Retinal pigment epithelial cell (primary cell): ENCODE results near the gene SLC17A7.
"Not testable (repeated sequence)": the region's sequence is repeated elsewhere in the genome, so short reads cannot be mapped to it uniquely, and the experiment has no call there.

Experiments used
- DNase-seq: peaks from one replicate; pipeline ENCODE4 v3.0.0-alpha.2; 2010; ENCODE audit warnings: low read depth
- H3K4me3 ChIP-seq: 2 replicates; pipeline ENCODE4 v1.5.1; 2011; ENCODE audit warnings: mild to moderate bottlenecking, low read length, control low read depth, moderate library complexity
- TF ChIP-seq, protein P1 (sequence below): conservative IDR thresholded peaks from 2 replicates; pipeline ENCODE4 v1.5.1; 2011; ENCODE audit warnings: low read depth, low read length, control low read depth, inconsistent platforms

Gene SLC17A7

GRCh38 chr19:49468746-49469447, 27.6 kb upstream of the SLC17A7 start:
- no peak overlapping the region for H3K4me3 ChIP-seq
- no peak for DNase-seq
- TF ChIP-seq, protein P1, sequence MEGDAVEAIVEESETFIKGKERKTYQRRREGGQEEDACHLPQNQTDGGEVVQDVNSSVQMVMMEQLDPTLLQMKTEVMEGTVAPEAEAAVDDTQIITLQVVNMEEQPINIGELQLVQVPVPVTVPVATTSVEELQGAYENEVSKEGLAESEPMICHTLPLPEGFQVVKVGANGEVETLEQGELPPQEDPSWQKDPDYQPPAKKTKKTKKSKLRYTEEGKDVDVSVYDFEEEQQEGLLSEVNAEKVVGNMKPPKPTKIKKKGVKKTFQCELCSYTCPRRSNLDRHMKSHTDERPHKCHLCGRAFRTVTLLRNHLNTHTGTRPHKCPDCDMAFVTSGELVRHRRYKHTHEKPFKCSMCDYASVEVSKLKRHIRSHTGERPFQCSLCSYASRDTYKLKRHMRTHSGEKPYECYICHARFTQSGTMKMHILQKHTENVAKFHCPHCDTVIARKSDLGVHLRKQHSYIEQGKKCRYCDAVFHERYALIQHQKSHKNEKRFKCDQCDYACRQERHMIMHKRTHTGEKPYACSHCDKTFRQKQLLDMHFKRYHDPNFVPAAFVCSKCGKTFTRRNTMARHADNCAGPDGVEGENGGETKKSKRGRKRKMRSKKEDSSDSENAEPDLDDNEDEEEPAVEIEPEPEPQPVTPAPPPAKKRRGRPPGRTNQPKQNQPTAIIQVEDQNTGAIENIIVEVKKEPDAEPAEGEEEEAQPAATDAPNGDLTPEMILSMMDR = no peak

DNA sequence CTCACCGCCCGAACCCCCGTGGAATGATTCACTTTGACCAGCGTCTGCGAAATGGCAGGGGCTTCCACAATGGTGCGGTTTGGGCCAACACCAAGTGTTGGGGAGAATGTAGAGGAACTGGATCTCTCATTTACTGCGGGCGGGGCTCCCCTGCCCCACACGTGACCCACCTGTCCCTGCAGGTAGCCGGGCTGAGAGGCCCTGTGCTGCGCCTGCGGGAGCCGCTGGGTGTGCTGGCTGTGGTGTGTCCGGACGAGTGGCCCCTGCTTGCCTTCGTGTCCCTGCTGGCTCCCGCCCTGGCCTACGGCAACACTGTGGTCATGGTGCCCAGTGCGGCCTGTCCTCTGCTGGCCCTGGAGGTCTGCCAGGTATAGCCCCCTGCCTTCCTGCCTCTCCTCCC, 26.9 kb upstream of the SLC17A7 start:
- no peak overlapping the region for H3K4me3 ChIP-seq
- TF ChIP-seq, protein P1 = no peak

GRCh38 chr19:49465371-49465770, 24.0 kb upstream of the SLC17A7 start:
- no peak for DNase-seq
- H3K4me3 ChIP-seq = no peak overlapping the region
- TF ChIP-seq, protein P1 = no peak

More for the DNA sequence above, 26.9 kb upstream of the SLC17A7 start:
- no peak for DNase-seq

DNA sequence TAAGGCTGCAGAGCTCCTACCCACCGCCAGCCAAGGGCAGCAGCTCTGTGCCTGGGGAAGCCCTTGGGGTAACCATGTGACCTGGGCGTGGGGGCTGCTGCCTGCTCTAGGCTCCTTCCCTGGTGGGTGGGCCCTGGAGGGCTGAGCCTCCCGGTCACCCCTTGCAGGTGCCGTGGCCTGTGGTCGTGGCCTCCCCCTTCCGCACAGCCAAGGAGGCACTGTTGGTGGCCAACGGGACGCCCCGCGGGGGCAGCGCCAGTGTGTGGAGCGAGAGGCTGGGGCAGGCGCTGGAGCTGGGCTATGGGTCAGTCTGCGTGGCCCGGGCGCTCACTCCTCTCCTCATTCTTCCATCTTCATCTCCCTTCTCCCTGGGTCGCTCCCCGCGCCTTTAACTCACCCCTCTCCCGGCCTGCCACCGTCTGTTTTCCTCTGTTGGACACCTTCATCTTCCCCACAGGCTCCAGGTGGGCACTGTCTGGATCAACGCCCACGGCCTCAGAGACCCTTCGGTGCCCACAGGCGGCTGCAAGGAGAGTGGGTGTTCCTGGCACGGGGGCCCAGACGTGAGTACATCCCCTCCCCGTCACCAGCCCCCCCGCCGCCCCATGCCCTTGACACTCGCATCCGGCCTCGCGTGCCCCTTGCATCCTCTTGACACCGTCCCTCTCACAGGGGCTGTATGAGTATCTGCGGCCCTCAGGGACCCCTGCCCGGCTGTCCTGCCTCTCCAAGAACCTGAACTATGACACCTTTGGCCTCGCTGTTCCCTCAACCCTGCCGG, 22.8 kb upstream of the SLC17A7 start:
- TF ChIP-seq, protein P1 = no peak
- no peak overlapping the region for H3K4me3 ChIP-seq
- DNase-seq = no peak

GRCh38 chr19:49462492-49462891, 21.2 kb upstream of the SLC17A7 start:
- no peak overlapping the region for H3K4me3 ChIP-seq
- no peak for DNase-seq
- TF ChIP-seq, protein P1 = no peak

GRCh38 chr19:49461656-49462055, 20.3 kb upstream of the SLC17A7 start:
- DNase-seq = no peak
- H3K4me3 ChIP-seq = no peak overlapping the region

GRCh38 chr19:49461130-49461529, 19.8 kb upstream of the SLC17A7 start:
- DNase-seq, H3K4me3 ChIP-seq: not testable (repeated sequence)

More at GRCh38 chr19:49461656-49462055, 20.3 kb upstream of the SLC17A7 start:
- TF ChIP-seq, protein P1 = no peak
